ENCODE measurements around the gene ACOT7.

ACOT7 gene

DNA sequence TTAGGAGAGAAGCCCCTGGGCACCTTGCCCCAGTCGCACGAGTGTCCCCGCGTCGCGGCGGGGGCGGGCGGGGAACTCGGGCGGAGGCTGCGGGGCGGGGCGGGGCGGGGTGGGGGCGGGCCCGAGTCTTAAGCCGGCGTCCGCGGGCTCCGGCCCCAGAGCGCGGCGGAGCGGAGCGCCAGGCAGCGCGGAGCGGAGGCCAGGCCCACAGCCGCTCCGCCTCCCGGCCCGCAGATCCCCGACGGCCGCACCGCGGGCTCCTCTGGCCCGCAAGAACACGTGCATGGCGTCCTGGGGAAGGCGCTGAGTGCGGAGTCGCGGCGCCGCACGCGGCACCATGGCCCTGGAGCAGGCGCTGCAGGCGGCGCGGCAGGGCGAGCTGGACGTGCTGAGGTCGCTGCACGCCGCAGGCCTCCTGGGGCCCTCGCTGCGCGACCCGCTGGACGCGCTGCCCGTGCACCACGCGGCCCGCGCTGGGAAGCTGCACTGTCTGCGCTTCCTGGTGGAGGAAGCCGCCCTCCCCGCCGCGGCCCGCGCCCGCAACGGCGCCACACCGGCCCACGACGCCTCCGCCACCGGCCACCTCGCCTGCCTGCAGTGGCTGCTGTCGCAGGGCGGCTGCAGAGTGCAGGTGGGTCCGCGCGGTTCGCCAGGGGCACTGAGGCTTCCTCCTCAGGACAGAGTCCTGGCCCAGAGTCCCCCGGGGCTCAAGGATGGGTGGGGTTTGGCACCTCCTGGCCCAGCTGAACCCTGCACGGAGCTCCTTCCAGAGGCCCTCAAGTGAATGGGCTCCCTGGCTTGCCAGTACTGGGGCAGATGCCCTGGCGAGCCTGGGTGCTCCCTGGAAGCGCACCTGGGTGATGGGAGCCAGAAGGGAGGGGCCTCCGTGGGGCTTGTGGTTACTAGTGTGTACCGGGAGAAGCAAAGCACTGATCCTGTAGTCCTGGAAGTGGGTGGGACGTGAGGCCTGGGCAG is 31.3 kb upstream of the ACOT7 start, which contains the start of gene ESPN:
Gene ESPN (plus strand): TSS at position 158 of the 975 bp plus-strand sequence. CDS start 180 bp downstream, at position 338.
- DNase-seq (ENCODE audit: low read depth in 3 of 3), result no peak

DNA sequence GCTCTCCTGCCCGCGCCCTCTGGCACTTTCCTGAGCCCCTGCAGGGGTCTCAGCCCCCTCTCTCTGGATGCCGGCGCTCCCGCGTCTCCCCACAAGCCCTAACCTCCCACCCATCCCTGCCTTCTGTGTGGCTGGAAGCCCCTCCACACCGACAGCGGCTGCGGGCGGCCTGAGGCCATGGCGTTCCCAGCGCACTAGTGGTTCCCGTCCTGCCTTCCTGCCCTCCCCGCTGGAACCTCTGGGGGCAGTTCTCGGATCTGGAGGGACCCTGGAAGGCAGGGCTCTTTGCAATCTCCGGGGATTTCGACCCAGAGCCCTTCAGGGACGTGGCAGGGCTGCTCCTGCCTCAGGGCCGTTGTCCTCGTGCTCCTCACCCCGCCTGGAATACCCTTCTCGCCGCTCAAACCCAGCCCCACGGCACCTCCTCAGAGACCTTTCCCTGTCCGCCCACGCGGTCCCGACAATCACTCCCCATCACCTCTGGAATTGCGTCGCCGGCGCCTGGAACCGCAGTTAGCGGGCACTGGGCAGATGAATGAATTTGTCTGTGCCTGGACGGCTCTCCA is 30.5 kb upstream of the ACOT7 start:
- DNase-seq (ENCODE audit: low read depth in 3 of 3), result no peak

DNA sequence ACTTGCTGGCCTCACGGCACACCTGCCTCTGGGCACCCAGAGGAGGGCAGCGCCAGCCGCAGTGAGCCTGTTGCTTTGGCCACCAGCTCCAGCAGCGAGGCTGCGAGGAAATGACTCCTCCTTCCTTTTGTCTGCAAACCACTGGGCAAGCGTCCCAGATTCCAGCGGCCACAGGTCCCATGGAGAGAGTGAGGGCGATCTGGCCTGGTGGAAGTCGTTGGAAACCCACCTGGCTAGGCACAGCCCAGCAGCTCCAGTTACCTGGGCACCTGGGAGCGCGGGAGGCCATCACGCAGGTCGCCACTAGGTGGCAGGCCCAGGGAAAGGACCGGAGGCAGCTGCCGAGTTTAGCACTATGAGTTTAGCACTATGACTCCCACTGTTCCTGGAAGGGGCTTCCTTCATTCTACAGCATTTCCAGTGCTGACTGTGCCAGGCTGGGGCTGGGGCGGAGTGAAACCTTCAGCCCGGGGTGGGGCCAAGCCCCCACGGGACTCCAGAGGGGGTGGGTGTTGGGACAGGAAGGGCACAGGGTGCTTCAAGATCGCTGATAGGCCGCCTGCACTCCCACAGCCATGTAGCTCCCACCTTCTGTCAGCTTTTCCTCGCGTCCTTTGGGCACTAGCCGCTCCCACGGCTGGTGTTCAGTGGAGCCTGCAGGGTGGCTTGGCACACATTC is 29.9 kb upstream of the ACOT7 start:
- DNase-seq (ENCODE audit: low read depth in 3 of 3), result peak in 2 of 3 experiments; percentile 60 to 64

DNA sequence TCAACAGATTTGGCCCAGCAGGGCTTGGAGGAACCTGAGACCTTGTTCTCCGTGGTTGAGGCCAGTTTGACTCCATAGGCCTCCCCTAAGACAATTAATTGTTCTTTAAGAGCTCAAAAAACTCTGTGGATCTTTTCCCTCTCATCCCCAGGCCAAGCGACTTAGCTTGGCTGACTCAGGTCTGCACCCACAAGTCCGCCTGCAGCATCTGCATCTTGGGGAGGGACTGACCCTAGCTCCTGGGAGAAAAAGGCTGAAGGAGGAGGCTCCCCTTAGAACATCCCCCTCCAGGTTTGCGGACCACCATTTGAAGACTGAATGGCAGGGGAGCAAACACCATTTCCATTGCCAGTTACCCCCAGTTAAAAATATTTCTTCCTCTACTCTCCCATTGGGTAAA is 27.7 kb upstream of the ACOT7 start:
- no peak for DNase-seq (ENCODE audit: low read depth in 3 of 3)

DNA sequence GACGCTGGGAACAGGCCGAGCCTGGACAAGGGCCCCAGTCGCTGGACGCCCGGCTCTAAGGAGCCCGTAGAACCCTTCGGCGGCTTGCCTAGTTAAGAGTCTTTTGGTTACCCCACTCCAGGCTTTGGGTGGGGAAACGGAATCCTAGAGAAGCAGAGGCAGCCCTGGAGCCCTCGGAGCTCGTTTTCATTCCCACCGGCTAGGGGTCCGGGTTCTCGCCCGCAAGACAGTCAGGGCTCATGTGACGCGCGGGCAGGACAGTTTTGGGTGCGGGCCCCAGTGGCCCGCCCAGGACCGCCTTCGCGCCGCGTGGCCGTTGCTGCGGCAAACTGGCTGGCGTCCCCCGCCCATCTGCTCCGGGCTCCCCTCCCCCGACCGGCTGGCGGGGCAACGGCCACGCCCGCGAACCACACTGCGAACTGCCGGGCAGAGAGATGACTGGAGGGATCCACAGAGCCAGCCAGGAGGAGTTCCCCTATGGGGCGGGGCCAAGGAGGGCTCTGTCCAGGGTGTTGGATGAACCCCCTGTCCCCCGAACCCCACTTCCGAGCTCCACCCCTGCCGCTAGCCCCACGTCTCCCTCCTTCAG is 27.0 kb upstream of the ACOT7 start:
- DNase-seq (ENCODE audit: low read depth in 3 of 3), result no peak

DNA sequence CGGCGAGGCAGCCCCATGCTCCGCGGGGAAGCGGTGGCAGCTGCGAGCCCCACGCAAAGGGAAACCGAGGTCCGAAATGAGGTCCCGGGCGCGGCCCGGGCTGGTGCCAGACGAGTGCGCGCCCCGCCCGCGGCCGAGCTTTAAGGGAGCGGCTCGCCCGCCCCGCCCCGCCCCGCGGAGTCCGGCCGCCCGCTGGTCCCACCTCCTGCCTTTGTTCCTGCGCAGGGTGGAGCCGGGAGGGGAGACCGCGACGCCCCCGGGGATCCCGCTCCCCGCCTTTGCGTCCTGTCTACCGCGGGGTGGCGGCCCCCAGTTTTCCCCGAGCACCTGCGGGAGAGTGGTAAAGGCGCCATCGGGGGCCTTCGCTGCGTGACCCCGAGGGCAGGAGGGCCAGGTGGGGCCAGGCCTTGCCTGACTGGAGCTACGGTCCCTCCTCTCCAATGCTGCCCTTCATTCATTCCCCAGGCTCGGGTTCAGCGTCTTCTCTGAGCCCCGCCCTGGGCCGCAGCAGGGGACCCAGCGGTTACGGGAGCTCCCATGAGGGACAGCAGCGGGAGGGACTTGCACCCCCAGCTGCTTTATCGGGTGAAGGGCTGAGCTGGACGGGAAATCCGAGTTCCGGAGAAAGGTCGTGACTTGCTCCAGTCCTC is 26.4 kb upstream of the ACOT7 start, which contains the start of gene HES2:
Gene HES2 (minus strand): TSS at position 116 of the 650 bp plus-strand sequence. CDS start 99 bp downstream, at position 17.
- DNase-seq (ENCODE audit: low read depth in 3 of 3), result no peak

DNA sequence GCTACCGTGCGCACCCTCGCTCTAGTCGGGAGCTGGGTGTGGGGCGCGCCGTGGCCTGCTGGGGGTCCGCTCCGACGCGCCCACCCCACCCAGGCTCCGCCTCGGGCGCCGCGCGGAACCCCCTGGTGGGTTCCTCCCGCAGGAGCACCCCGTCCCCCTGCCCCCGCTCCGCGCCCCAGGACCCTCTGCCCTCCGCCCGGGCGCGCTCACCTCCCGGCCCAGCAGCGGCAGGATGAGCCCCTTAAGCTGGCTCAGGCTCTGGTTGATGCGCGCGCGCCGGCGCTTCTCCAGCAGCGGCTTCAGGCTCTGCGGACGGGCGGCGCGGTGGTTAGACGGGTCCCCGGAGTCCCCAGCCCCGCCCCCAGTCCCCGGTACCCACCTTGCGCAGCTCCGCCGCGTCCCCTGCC is 25.8 kb upstream of the ACOT7 start:
- DNase-seq (ENCODE audit: low read depth in 3 of 3), result no peak

DNA sequence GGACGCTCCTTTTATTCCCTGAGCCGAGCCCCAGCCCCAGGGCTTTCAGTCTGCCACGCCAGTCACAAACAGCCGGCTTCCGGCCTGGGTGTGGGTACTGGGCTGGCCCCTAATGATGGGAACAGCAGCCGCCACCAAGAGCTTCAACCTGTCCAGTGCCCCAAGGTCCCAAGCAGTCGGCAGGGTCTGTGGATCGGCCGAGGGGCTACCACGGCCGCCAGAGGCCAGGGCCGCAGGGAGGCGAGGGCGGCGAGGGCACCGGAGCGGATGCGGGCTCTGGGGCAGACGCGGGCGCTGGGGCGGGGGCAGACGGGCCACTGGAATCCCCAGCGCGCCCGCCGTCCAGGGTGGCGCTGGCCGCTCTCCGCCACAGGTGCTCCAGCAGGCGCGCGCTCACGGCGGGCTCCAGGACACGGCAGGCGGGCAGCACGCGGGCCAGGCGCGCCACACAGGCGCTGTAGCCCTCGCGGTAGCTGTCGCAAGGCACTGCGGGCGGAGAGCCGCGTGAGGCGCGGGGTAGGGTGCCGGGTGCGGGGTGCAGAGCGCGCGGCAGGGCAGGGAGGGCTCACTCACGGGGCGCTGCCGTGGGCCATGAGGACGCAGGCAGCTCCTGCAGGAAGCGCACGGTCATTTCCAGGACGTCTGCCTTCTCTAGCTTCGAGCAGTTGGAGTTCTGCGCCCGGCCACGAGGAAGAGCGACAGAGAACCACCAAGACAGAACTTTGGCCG is 25.3 kb upstream of the ACOT7 start:
- DNase-seq (ENCODE audit: low read depth in 3 of 3), result no peak

DNA sequence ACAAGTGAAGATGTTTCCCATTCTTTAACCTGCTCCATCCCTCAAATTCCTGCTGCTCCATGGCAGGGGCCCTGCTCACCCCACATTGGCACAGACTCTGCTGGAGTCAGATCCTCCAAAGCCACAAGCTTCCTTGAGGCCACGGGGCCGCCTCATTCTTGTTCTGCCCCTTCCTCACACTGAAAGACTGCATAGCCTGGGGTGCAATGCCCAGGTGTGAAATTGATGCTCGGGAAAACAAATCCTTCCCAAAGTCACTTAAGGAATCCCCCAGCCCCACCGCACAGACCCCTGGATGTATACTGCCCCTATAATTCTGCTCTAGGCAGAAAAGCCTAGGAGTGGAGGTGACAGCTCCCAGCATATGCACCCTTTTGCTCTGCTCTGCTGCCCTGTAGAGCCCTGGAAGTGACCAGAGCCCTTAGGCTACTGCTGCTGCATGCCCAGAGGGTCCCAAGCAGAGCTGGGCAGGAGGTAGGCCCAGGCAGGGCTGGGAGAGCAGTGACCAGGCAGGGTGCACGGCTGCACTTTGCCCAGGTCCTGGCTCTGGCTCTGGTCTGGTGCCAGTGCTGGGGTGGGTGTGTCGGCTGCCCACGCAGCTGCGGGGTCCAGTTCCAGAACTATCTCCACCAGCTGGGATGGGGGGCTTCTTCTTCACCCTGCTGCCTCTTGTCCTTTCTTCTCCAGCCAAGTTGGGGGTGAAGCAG is 24.5 kb upstream of the ACOT7 start:
- DNase-seq (ENCODE audit: low read depth in 3 of 3), result no peak

DNA sequence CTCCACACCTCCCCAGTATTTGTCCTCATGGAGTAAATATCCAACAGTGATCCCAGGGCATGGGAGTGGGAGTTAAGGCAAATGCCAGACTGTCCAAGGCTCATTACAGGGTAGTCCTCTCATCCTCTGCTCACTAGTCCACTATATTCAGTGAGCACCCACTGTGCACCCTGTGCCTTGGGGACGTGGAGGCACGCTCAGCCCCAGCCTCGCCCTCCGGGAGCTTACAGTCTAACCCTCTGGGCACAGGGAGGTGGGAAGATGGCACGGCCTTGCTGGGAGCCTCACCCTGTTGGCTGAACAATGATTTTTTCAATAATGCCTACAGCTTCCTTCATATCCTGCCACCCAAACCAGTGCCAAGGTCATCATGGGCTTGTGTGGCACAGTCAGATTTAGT is 23.3 kb upstream of the ACOT7 start:
- no peak for DNase-seq (ENCODE audit: low read depth in 3 of 3)

DNA sequence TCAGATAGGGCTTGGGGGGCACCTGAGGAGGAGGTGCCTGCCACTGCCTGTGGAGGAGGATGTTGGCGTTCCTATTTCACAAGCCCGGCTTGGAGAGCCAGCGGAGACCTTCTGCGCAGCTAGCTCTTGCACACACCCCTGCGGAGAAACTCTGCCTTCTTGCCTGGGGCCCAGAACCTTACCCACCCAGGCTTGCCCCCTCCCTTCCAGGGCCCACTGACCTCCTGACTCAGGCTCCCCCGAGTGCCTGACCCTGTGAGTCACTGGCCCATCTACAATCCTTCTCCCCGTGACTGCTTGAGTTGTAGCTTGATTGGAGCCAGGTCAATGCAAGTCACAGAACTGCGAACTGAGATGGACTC is 22.7 kb upstream of the ACOT7 start:
- DNase-seq (ENCODE audit: low read depth in 3 of 3), result no peak

DNA sequence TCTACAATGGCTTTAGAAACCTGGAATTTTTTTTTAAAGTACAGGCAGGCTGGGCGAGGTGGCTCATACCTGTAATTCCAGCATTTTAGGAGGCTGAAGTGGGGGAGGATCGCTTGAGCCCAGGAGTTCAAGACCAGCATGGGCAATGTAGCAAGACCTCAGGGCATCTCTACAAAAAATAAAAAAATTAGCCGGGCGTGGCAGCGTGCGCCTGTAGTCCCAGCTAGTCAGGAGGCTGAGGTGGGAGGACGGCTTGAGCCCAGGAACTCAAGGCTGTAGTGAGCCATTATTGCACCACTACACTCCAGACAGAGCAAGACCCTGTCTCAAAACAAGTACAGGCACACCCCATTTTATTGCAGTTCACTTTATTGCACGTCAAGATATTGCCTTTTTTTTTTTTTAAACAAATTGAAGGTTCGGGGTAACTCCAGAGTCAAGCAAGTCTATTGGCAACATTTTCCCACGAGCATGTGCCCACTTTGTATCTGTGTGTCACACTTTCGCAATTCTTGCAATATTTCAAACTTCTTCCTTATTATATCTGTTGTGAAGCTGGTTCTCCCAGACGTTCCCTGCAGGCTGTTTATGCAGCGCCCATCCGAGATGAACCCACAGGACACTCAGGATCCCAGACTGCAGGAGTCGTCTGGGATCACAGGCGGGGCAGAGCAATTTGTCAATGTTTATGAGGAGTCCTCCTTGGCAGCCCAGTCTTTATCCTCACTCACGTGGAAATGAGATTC is 21.5 kb upstream of the ACOT7 start:
- DNase-seq (ENCODE audit: low read depth in 3 of 3), result no peak

DNA sequence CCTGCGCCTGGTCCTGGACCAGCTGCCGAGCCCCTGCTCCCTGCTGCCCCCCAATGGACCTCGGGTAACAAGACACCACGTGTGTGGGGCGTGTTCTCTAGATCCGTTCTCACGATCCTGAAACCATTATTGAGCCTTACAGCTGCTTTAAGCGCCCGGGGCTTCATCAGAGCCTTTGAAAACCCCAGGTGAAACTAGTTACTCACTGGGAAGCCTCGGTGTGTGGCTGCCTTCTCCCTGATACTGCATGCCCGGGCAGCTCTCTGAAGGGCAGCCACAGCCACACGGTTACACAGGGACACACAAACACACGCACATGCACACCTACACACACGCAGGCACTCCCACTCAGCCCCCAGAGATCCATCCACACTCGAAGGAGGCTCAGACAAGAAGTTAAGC is 20.9 kb upstream of the ACOT7 start:
- DNase-seq (ENCODE audit: low read depth in 3 of 3), result no peak

DNA sequence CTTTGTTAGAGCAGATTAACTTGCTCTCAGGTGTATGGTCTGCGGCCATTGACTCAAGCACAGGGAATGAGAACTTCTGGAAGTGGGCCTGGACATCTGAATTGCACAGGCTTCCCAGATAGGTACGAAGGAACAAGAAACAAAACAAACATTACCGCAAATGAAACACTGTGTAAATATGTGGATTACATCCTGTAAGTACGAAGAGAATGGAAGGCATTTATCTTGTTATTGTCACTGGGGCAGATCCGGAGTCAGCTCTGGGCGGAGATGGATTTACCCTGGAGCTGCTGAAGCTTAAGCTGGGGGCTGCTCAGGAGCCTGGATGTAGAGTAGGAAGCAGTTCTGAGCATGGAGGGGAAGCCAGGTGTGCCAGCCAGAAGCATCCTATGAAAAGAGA is 19.3 kb upstream of the ACOT7 start:
- DNase-seq (ENCODE audit: low read depth in 3 of 3), result no peak

DNA sequence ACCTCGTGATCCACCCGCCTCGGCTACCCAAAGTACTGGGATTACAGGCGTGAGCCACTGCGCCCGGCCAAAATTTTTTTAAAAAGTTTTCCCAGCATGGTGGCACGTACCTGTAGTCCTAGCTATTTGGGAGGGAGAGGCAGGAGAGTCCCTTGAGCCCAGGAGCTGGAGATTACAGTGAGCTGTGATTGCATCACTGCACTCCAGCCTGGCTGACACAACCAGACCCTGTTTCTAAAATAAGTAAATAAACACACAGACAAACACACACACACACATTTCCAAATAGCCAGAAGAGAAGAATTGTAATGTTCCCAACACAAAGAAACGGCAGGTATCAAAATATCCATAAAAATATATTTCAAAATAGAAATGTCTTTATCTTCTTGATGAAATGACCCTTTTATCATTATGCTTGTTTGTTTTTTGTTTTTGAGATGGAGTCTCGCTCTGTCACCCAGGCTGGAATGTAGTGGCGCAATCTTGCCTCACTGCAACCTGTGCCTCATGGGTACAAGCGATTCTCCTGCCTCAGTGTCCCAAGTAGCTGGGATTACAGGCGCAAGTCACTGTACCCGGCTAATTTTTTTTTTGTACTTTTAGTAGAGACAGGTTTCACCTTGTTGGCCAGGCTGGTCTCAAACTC is 16.8 kb upstream of the ACOT7 start:
- no peak for DNase-seq (ENCODE audit: low read depth in 3 of 3)

DNA sequence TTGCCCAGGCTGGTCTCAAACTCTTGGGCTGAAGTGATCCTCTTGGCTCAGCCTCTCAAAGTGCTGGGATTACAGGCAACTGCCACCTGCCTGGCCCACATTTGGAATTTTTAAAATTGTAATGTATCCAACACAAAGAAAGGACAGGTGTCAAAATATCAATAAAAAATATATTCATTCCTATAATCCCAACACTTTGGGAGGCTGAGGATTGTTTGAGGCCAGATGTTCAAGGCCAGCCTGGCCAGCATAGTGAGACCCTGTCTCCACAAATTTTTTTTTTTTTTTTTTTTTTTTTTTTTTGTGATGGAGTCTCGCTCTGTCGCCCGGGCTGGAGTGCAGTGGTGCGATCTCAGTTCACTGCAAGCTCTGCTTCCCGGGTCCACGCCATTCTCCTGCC is 16.2 kb upstream of the ACOT7 start:
- no peak for DNase-seq (ENCODE audit: low read depth in 3 of 3)

DNA sequence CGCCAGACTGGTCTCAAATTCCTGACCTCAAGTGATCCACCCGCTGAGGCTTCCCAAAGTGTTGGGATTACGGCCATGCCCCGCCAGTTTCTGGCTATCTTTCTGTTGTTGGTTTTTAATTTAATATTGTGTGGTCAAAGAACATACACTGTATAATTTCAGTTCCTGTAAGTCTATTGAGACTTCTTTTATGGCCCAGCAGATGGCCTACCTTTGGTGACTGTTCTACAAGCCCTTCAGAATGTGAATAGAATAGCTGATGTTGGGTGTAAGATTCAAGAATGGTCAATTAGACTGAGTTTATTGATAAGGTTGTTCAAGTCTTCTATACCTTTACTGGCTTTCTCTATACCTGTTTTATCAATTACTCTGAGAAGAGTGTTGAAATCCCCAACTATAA is 15.5 kb upstream of the ACOT7 start:
- DNase-seq (ENCODE audit: low read depth in 3 of 3), result no peak

DNA sequence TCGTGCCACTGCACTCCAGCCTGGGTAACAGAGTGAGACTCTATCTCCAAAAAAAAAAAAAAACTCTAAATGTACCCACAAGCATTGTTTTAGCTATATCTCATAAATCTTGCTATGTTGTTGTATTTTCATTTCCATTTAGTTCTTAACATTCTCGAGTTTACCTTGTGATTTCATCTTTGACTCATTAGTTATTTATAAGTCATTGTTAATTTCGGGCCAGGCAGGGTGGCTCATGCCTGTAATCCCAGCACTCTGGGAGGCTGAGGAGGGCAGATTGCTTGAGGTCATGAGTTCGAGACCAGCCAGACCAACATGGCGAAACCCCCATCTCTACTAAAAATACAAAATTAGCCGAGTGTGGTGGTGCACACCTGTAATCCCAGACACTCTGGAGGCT is 14.5 kb upstream of the ACOT7 start:
- no peak for DNase-seq (ENCODE audit: low read depth in 3 of 3)

DNA sequence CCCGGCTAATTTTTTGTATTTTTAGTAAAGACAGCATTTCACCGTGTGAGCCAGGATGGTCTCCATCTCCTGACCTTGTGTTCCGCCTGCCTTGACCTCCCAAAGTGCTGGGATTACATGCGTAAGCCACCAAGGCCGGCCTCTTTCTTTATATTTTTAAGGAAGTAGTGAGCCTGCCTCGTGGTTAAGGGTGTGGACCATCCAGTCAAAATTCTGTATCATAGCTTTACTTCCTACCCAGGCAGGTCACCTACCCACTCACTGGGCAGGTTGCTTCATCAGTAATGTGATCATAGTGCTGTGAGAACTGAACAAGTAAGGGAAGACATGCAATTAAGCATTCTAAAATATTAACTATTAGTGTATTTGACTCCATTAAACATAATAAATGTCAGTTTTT is 8.1 kb upstream of the ACOT7 start:
- DNase-seq (ENCODE audit: low read depth in 3 of 3), result no peak
